ENCODE results near the gene PTPN21.

- no peak for TF ChIP-seq POLR2A (IDR thresholded peaks at IDR 0.05)
- TF ChIP-seq CTCF (IDR thresholded peaks at IDR 0.05), result no peak
Observed at GRCh38 chr14:88546621-88547385, 8.0 kb downstream of the PTPN21 start.
